ENCODE data around the gene CCDC61.

Gene CCDC61

DNA sequence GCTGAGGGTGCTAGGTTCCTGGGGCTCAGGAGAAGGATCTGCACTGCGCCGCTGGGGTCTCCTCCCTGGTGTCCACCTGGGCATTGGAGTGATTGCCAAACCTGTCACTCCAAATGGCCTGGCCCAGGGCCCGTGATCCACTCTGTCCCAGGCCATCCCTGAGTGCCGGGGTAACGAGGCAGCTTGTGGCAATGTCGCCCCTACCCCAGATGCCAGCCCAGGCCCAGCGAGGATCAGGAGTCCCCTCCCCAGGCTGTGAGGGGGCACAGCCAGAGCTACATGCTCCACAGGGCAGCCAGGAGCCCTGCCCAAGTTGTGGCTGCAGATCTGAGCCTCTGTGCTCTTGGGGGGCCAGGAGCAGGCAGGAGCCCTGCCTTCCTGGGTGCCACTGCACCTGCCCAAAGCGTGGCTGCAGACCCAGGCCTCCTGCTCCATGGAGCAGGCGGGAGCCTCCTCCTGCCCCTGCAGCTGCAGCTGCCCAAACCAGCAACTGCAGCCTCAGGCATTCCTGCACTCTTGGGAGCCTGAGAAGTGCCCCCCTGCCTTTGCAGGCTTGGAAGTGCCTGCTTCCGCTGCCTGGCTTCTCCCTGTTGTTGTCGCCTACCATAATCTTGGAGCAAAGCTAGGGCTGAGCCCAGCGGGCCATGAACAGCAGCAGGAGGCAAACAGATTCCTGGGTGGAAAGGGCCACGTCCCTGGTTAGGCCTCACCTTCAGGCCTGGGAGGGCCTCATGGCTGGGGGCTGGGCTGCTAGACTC lies 40.9 kb downstream of the CCDC61 start:
- no peak overlapping the region for H3K4me3 ChIP-seq (ENCODE audit: low read depth in 1 of 5, low read length in 5 of 5)
- no peaks in the 10 kb centered on the region for H3K36me3 ChIP-seq (ENCODE audit: control insufficient read depth in 5 of 5, insufficient read depth in 5 of 5, low read length in 5 of 5)
- H3K27ac ChIP-seq (ENCODE audit: low read depth, low read length) = no peak overlapping the region
- H3K9ac ChIP-seq (ENCODE audit: low read length in 5 of 5) = no peak overlapping the region
- no peaks in the 10 kb centered on the region for H3K9me3 ChIP-seq (ENCODE audit: control insufficient read depth in 5 of 5, low read length in 5 of 5)
- peaks cover 0 to 40% (median 21%) of the 10 kb centered on the region in 5 donors for H3K27me3 ChIP-seq (ENCODE audit: control insufficient read depth in 5 of 5, insufficient read depth in 4 of 5, low read length in 5 of 5)
- no peaks in the 10 kb centered on the region for H3K4me1 ChIP-seq (ENCODE audit: control insufficient read depth in 5 of 5, insufficient read depth in 5 of 5, low read length in 5 of 5)

DNA sequence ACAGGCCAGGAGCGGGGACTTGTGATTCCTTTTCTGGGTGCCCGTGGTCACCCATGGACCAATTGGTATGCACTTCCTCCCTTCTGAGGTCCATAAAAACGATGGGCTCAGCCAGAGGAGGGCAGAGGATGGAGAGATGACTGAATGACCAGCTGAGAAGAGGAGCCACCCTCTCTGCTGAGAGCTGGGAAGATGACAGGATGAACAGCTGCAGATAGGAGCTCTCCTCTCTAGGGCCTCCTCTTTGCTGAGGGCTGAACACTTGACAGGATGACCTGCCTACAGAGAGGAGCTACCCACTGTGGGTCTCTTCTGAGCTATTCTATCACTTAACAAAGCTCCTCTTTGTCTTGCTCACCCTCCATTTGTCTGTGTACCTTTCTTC lies 41.5 kb downstream of the CCDC61 start:
- no peak overlapping the region for H3K27ac ChIP-seq (ENCODE audit: low read depth, low read length)
- no peak overlapping the region for H3K4me3 ChIP-seq (ENCODE audit: low read depth in 1 of 5, low read length in 5 of 5)
- H3K9me3 ChIP-seq (ENCODE audit: control insufficient read depth in 5 of 5, low read length in 5 of 5) = no peaks in the 10 kb centered on the region
- H3K27me3 ChIP-seq (ENCODE audit: control insufficient read depth in 5 of 5, insufficient read depth in 4 of 5, low read length in 5 of 5) = peaks cover 0 to 39% (median 21%) of the 10 kb centered on the region in 5 donors
- H3K9ac ChIP-seq (ENCODE audit: low read length in 5 of 5) = no peak overlapping the region
- no peaks in the 10 kb centered on the region for H3K4me1 ChIP-seq (ENCODE audit: control insufficient read depth in 5 of 5, insufficient read depth in 5 of 5, low read length in 5 of 5)
- no peaks in the 10 kb centered on the region for H3K36me3 ChIP-seq (ENCODE audit: control insufficient read depth in 5 of 5, insufficient read depth in 5 of 5, low read length in 5 of 5)

DNA sequence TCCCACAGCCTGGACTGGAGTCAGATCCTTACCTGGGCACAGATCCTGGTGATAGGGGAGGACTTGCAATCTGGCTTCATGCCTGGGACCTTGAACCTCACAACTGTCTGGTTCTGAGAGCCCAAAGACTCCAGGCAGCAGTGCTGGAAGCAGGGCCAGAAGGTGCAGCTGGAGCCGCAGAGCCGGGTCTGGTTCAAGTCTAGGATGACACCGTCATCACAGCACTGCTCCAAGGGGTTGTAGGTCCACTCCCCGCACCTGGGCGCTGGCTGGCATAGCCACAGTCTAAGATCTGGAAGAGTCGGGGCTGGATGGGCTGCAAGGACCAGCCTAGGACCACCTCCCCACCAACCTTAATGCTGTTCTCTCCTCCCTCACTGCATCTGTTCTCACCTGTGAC lies 44.9 kb downstream of the CCDC61 start:
- Histone ChIP-seq H3K9ac (ENCODE audit: low read length in 5 of 5) (no peak overlapping the region), H3K27me3 (ENCODE audit: control insufficient read depth in 5 of 5, insufficient read depth in 4 of 5, low read length in 5 of 5) (peaks cover 3 to 35% (median 22%) of the 10 kb centered on the region in 5 donors), H3K27ac (ENCODE audit: low read depth, low read length) (no peak overlapping the region), H3K36me3 (ENCODE audit: control insufficient read depth in 5 of 5, insufficient read depth in 5 of 5, low read length in 5 of 5) (no peaks in the 10 kb centered on the region), H3K9me3 (ENCODE audit: control insufficient read depth in 5 of 5, low read length in 5 of 5) (no peaks in the 10 kb centered on the region), H3K4me3 (ENCODE audit: low read depth in 1 of 5, low read length in 5 of 5) (no peak overlapping the region), H3K4me1 (ENCODE audit: control insufficient read depth in 5 of 5, insufficient read depth in 5 of 5, low read length in 5 of 5) (no peaks in the 10 kb centered on the region)

DNA sequence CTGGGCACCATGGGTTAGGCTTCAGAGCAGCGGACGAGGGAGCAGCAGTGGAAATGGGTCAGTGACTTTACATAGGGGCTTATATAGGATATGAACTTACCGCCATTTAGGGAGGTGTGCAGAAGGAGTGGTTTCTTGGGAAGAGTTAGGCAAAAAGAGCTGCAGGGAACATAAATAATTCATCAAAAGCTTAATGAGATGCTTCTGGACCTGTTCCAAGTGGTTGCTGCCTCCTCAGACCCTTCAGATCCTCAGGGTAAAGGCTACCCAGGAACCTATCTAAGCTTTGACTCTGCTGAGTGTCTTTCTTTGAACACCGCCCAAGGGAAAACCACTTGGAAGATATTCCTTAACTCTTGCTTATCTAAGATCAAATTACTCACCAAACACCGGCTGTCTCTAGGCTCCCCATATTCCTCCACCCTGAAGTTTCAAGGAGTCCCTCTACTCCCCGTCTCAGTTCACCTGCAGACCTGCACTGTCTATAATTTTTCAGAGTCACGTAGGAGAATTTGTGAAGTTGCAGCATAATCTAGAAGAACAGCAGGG lies 45.8 kb downstream of the CCDC61 start, which contains the start of gene IGFL4:
IGFL4 (minus strand) TSS at position 51 of the 549 bp plus-strand sequence; CDS start at position 11, 40 bp downstream.
- Histone ChIP-seq H3K4me1 (ENCODE audit: control insufficient read depth in 5 of 5, insufficient read depth in 5 of 5, low read length in 5 of 5) (no peaks in the 10 kb centered on the region), H3K9me3 (ENCODE audit: control insufficient read depth in 5 of 5, low read length in 5 of 5) (no peaks in the 10 kb centered on the region), H3K4me3 (ENCODE audit: low read depth in 1 of 5, low read length in 5 of 5) (no peak within 1 kb of the TSS), H3K27me3 (ENCODE audit: control insufficient read depth in 5 of 5, insufficient read depth in 4 of 5, low read length in 5 of 5) (peaks cover 3 to 32% (median 18%) of the 10 kb centered on the region in 5 donors), H3K36me3 (ENCODE audit: control insufficient read depth in 5 of 5, insufficient read depth in 5 of 5, low read length in 5 of 5) (no peaks in the 10 kb centered on the region), H3K27ac (ENCODE audit: low read depth, low read length) (no peak within 1 kb of the TSS), H3K9ac (ENCODE audit: low read length in 5 of 5) (no peak within 1 kb of the TSS)

DNA sequence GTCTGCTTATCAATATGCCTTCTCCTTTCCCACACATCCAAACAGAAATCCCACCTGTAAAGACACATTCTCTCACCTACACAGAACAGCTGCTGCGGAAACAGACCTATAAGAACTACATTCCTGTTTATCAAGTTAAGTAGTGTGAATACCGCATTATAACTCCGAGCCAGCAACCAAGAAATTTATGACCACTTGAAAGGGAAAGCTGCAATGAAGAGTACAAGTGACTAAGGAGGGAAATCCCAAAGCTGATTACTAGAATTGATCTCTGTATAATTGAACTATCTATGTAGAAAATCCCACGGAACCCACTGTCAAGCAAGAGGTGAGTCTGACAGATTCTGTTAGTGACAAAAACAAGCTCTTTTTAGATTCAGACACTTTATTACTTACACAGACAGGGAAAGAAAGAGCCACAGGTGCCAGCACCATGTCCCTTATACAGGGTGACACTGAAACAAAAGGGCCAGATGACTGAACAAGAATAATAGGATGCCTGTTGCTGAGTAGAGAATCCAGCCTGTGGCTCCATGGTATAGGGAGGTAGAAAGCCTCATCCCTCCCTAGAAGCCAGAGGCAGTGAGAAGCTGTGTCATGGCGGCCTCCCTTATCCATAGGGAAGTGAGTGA lies 47.1 kb downstream of the CCDC61 start:
- no peak overlapping the region for H3K4me3 ChIP-seq (ENCODE audit: low read depth in 1 of 5, low read length in 5 of 5)
- H3K9ac ChIP-seq (ENCODE audit: low read length in 5 of 5) = no peak overlapping the region
- no peak overlapping the region for H3K27ac ChIP-seq (ENCODE audit: low read depth, low read length)
- H3K36me3 ChIP-seq (ENCODE audit: control insufficient read depth in 5 of 5, insufficient read depth in 5 of 5, low read length in 5 of 5) = no peaks in the 10 kb centered on the region
- no peaks in the 10 kb centered on the region for H3K4me1 ChIP-seq (ENCODE audit: control insufficient read depth in 5 of 5, insufficient read depth in 5 of 5, low read length in 5 of 5)
- H3K27me3 ChIP-seq (ENCODE audit: control insufficient read depth in 5 of 5, insufficient read depth in 4 of 5, low read length in 5 of 5) = peaks cover 3 to 27% (median 15%) of the 10 kb centered on the region in 5 donors
- no peaks in the 10 kb centered on the region for H3K9me3 ChIP-seq (ENCODE audit: control insufficient read depth in 5 of 5, low read length in 5 of 5)

DNA sequence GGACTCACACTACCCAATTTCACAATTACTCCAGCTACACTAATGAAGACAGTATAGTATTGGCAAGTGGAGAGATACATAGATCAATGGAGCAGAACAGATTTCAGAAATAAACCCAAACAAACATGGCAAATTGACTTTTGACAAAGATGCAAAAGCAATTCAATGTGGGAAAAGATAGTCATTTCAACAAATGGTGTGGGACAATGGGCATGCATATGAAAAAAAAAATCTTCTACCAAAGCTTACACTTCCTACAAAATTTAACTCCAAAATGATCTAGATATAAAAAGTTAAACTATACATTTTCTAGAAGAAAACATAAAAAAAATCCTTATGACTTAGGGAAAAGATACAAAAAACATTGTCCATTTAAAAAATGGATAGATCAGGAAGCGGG lies 48.3 kb downstream of the CCDC61 start:
- Histone ChIP-seq H3K4me1 (ENCODE audit: control insufficient read depth in 5 of 5, insufficient read depth in 5 of 5, low read length in 5 of 5) (no peaks in the 10 kb centered on the region), H3K27ac (ENCODE audit: low read depth, low read length) (no peak overlapping the region), H3K4me3 (ENCODE audit: low read depth in 1 of 5, low read length in 5 of 5) (no peak overlapping the region), H3K9me3 (ENCODE audit: control insufficient read depth in 5 of 5, low read length in 5 of 5) (no peaks in the 10 kb centered on the region), H3K36me3 (ENCODE audit: control insufficient read depth in 5 of 5, insufficient read depth in 5 of 5, low read length in 5 of 5) (no peaks in the 10 kb centered on the region), H3K9ac (ENCODE audit: low read length in 5 of 5) (no peak overlapping the region), H3K27me3 (ENCODE audit: control insufficient read depth in 5 of 5, insufficient read depth in 4 of 5, low read length in 5 of 5) (peaks cover 3 to 27% (median 15%) of the 10 kb centered on the region in 5 donors)

DNA sequence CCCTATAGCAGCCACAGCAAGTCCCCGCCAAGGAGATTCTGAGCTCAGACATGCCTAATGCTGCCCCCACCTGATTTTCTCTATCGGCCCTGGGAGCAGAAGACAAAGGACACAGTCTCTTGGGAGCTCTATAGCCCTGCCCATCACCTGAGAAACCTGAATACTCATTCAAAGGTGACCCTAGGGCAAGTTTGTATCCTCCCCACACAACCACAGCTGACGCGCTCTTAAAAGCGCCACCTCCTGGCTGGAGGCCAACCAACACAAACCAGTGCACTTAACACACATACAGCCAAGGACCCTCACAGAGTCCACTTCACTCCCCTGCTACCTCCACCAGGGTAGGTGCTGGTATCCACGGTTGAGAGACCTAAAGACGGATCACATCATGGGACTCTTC lies 54.3 kb downstream of the CCDC61 start:
- Histone ChIP-seq H3K36me3 (ENCODE audit: control insufficient read depth in 5 of 5, insufficient read depth in 5 of 5, low read length in 5 of 5) (no peaks in the 10 kb centered on the region), H3K9ac (ENCODE audit: low read length in 5 of 5) (no peak overlapping the region), H3K27ac (ENCODE audit: low read depth, low read length) (no peak overlapping the region), H3K27me3 (ENCODE audit: control insufficient read depth in 5 of 5, insufficient read depth in 4 of 5, low read length in 5 of 5) (peaks cover 0 to 14% (median 9%) of the 10 kb centered on the region in 5 donors), H3K9me3 (ENCODE audit: control insufficient read depth in 5 of 5, low read length in 5 of 5) (no peaks in the 10 kb centered on the region), H3K4me1 (ENCODE audit: control insufficient read depth in 5 of 5, insufficient read depth in 5 of 5, low read length in 5 of 5) (no peaks in the 10 kb centered on the region), H3K4me3 (ENCODE audit: low read depth in 1 of 5, low read length in 5 of 5) (no peak overlapping the region)

DNA sequence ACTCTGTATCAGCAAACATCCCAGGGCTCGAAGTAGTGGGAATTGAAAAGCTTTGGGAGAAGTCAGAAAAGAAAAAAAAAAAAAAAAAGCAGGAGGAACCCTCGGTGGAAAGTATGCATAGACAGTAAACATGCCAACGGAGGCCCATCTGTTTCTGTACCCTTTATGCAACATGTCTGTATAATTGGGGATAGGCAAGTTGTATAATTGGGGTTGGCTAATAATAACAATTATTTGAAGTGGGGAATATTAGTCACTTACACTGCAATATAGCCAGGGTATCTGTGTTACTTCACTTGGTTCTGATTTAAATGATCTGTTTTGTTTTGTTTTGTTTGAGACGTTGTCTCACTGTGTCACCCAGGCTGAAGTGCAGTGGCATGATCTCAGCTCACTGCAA lies 57.6 kb downstream of the CCDC61 start:
- Histone ChIP-seq H3K36me3 (ENCODE audit: control insufficient read depth in 5 of 5, insufficient read depth in 5 of 5, low read length in 5 of 5) (no peaks in the 10 kb centered on the region), H3K9me3 (ENCODE audit: control insufficient read depth in 5 of 5, low read length in 5 of 5) (no peaks in the 10 kb centered on the region), H3K9ac (ENCODE audit: low read length in 5 of 5) (no peak overlapping the region), H3K4me1 (ENCODE audit: control insufficient read depth in 5 of 5, insufficient read depth in 5 of 5, low read length in 5 of 5) (no peaks in the 10 kb centered on the region), H3K4me3 (ENCODE audit: low read depth in 1 of 5, low read length in 5 of 5) (no peak overlapping the region), H3K27ac (ENCODE audit: low read depth, low read length) (no peak overlapping the region), H3K27me3 (ENCODE audit: control insufficient read depth in 5 of 5, insufficient read depth in 4 of 5, low read length in 5 of 5) (peaks cover 0 to 20% (median 10%) of the 10 kb centered on the region in 5 donors)

DNA sequence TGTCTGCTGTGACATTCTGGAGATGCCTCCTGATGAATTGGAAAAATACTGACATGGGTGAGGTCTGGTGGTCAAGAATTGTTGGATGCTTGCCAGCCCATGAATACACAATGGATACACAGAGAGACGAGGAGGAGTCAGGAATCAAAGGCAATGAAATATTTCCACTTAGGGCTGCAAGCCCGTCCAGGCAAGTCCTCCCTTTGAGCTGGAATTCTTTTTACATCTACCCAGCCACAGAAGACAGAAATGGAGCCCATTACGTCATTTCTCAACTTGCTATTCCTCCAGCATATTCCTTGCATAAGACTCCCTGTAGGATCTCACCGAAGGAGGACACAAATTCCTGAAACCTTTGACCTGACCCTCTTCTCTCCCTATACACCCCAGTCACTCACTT lies 61.3 kb downstream of the CCDC61 start:
- no peak overlapping the region for H3K27ac ChIP-seq (ENCODE audit: low read depth, low read length)
- no peak overlapping the region for H3K9ac ChIP-seq (ENCODE audit: low read length in 5 of 5)
- no peaks in the 10 kb centered on the region for H3K4me1 ChIP-seq (ENCODE audit: control insufficient read depth in 5 of 5, insufficient read depth in 5 of 5, low read length in 5 of 5)
- peaks cover 0 to 21% (median 4%) of the 10 kb centered on the region in 5 donors for H3K27me3 ChIP-seq (ENCODE audit: control insufficient read depth in 5 of 5, insufficient read depth in 4 of 5, low read length in 5 of 5)
- H3K4me3 ChIP-seq (ENCODE audit: low read depth in 1 of 5, low read length in 5 of 5) = no peak overlapping the region
- no peaks in the 10 kb centered on the region for H3K36me3 ChIP-seq (ENCODE audit: control insufficient read depth in 5 of 5, insufficient read depth in 5 of 5, low read length in 5 of 5)
- peaks cover 0 to 4% (median 2%) of the 10 kb centered on the region in 5 donors for H3K9me3 ChIP-seq (ENCODE audit: control insufficient read depth in 5 of 5, low read length in 5 of 5)

DNA sequence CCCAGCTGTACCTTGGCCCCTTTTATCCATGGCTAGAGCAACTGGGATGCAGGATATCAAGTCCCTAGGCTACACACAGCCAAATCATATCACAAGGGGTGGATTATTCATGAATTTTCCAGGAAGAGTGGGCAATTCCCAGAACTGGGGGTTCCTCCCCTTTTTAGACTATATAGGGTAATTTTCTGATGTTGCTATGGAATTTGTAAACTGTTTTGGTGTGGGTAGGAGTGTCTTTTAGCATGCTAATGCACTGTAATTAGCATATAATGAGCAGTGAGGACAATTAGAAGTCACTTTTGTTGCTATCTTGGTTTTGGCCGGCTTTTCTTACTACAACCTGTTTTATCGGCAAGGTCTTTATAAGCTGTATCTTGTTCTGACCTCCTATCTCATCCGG lies 63.5 kb downstream of the CCDC61 start:
- H3K9me3 ChIP-seq (ENCODE audit: control insufficient read depth in 5 of 5, low read length in 5 of 5) = peaks cover 0 to 4% (median 2%) of the 10 kb centered on the region in 5 donors
- no peak overlapping the region for H3K9ac ChIP-seq (ENCODE audit: low read length in 5 of 5)
- no peak overlapping the region for H3K27ac ChIP-seq (ENCODE audit: low read depth, low read length)
- no peaks in the 10 kb centered on the region for H3K4me1 ChIP-seq (ENCODE audit: control insufficient read depth in 5 of 5, insufficient read depth in 5 of 5, low read length in 5 of 5)
- H3K4me3 ChIP-seq (ENCODE audit: low read depth in 1 of 5, low read length in 5 of 5) = no peak overlapping the region
- H3K36me3 ChIP-seq (ENCODE audit: control insufficient read depth in 5 of 5, insufficient read depth in 5 of 5, low read length in 5 of 5) = no peaks in the 10 kb centered on the region
- peaks cover 0 to 21% (median 5%) of the 10 kb centered on the region in 5 donors for H3K27me3 ChIP-seq (ENCODE audit: control insufficient read depth in 5 of 5, insufficient read depth in 4 of 5, low read length in 5 of 5)

Data from subcutaneous abdominal adipose tissue (tissue), 5 donors.